SK-N-MC (cell line): ENCODE measurements around the gene ZMYND12.

Experiments
- EZH2 ChIP-seq: fragments of 200-600 bp; sonication (generic); IDR thresholded peaks from one replicate; pipeline ENCODE4 v1.6.1; 2017; ENCODE audit warnings: antibody characterized with exemption
- POLR2AphosphoS5 ChIP-seq: IDR thresholded peaks from 2 replicates; pipeline ENCODE4 v1.6.1; 2012; ENCODE audit warnings: mild to moderate bottlenecking, low read depth, low read length, borderline replicate concordance

GRCh38 chr1:42432714-42433113 is 23.1 kb downstream of the ZMYND12 start:
- TF ChIP-seq POLR2AphosphoS5 (no peak), EZH2 (no peak)
